Endometrium (tissue), 2 donors: ENCODE data around the gene CTAGE4.
"Not testable (repeated sequence)": the region's sequence is repeated elsewhere in the genome, so short reads cannot be mapped to it uniquely, and the experiment has no call there.

ENCODE experiments used
- FAIRE-seq: peaks from 2 replicates; lab custom pipeline; 2012; peaks lifted over from hg19 to GRCh38; lab: Jason Lieb, UNC
- donor health status: control.
- donor health status: control.

Gene CTAGE4

DNA sequence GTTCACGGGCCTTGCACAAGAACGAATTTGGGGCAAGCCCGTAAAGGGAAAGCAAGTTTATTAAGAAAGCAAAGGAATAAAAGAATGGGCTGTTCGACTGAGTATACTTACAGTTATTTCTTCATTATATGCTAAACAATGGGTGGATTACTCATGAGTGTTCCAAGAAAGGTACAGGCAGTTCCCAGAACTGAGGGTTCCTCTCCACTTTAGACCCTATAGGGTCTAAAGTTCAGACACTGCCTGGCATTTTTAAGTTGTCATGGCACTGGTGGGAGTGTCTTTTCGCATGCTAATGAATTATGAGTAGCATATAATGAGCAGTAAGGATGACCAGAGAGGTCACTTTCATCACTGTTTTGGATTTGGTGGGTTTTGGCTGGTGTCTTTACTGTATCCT is 22.0 kb downstream of the CTAGE4 start:
- not testable (repeated sequence) for FAIRE-seq

GRCh38 chr7:144217200-144217599 is 33.9 kb downstream of the CTAGE4 start:
- FAIRE-seq, result not testable (repeated sequence)

GRCh38 chr7:144218581-144218980 is 35.3 kb downstream of the CTAGE4 start:
- not testable (repeated sequence) for FAIRE-seq

DNA sequence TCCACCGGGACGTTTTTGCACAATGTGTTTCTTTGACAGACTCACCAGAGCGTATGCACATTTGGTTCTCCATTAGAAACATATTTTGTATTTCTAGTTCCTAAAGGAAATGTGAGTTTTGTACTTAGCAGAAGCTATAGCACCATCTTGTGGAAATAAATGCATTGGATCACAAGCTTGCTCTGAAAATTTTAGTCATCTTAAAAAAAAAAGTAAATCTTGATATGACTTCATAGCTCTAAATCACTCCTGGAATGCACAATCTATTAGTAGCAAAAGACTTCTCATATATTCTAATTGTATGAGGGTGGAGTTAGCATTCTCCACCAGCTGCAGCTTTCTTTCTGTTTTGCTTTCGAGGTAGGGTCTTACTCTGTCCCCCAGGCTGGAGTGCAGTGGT is 35.9 kb downstream of the CTAGE4 start:
- FAIRE-seq, result peak; percentile 35

GRCh38 chr7:144220531-144220930 is 37.3 kb downstream of the CTAGE4 start:
- not testable (repeated sequence) for FAIRE-seq

DNA sequence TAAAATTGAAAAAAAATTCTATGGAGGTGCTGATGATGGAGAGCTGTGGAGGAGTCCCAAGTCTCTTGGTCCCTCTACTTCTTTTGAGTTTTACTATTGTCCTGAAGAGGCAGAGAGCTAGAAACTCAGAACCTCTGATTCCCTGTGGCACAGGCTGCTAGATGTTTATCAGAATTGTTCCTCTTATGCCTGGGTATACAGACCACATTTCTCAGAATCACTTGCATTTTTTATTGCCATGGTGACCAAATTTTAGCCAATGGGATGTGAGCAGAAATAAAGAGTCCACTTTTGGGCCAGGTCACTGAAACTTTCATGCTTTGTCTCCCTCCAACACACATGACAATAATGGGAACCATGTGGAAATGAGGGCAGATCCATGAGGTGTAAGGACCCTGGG is 40.4 kb downstream of the CTAGE4 start:
- FAIRE-seq, result not testable (repeated sequence)

DNA sequence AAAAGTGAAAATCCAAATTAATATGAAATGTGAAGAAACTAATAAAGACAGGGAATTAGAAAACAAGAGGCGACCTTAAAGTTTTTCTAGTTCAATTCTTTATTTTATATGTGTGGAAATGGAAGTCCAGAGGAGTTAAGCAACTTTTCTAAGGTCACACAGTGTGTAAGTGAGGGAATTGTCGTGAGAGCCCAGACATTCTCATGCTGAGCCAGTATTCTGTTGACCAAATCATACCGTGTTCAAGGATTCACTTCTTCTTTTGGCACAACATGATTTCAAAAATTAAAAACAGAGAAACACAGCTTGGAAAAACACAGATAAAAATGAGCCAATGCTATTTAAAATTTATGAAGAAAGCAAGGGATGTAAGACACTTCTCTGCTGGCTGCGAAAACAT is 43.6 kb downstream of the CTAGE4 start:
- not testable (repeated sequence) for FAIRE-seq

GRCh38 chr7:144228810-144229209 is 45.5 kb downstream of the CTAGE4 start:
- not testable (repeated sequence) for FAIRE-seq

GRCh38 chr7:144231027-144231426 is 47.8 kb downstream of the CTAGE4 start:
- FAIRE-seq, result not testable (repeated sequence)

GRCh38 chr7:144233039-144233438 is 49.8 kb downstream of the CTAGE4 start:
- FAIRE-seq, result not testable (repeated sequence)
